ENCODE data around the gene PON2. TPM values are rescaled to one million over a fixed set of nuclear protein-coding genes. Genes with fewer than 3 reads are reported as not detected.

The PON2 gene
- total RNA-seq, 4 donors from 2014 or later, result 116 to 330 (median 193) TPM

- no peak overlapping the region for H3K4me3 ChIP-seq
- peak in 2 of 3 donors; percentile 69 to 88 for DNase-seq
- no peak for TF ChIP-seq POLR2A (IDR thresholded peaks at IDR 0.05)
- TF ChIP-seq, protein P1, sequence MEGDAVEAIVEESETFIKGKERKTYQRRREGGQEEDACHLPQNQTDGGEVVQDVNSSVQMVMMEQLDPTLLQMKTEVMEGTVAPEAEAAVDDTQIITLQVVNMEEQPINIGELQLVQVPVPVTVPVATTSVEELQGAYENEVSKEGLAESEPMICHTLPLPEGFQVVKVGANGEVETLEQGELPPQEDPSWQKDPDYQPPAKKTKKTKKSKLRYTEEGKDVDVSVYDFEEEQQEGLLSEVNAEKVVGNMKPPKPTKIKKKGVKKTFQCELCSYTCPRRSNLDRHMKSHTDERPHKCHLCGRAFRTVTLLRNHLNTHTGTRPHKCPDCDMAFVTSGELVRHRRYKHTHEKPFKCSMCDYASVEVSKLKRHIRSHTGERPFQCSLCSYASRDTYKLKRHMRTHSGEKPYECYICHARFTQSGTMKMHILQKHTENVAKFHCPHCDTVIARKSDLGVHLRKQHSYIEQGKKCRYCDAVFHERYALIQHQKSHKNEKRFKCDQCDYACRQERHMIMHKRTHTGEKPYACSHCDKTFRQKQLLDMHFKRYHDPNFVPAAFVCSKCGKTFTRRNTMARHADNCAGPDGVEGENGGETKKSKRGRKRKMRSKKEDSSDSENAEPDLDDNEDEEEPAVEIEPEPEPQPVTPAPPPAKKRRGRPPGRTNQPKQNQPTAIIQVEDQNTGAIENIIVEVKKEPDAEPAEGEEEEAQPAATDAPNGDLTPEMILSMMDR (IDR thresholded peaks at IDR 0.05), result peak; percentile 40 to 88 (median 80)
Measured at GRCh38 chr7:95476904-95477594, 42.2 kb upstream of the PON2 start.

GRCh38 chr7:95476072-95476847 lies 41.4 kb upstream of the PON2 start:
- Histone ChIP-seq H3K36me3 (no peaks in the 10 kb centered on the region), H3K9me3 (no peaks in the 10 kb centered on the region), H3K4me3 (no peak overlapping the region), H3K4me1 (no peaks in the 10 kb centered on the region), H3K27me3 (no peaks in the 10 kb centered on the region), H3K27ac (no peak overlapping the region)
- no peak for DNase-seq
- TF ChIP-seq, protein P1 (IDR thresholded peaks at IDR 0.05), result no peak
- no peak for TF ChIP-seq POLR2A (IDR thresholded peaks at IDR 0.05)

More at GRCh38 chr7:95476904-95477594, 42.2 kb upstream of the PON2 start:
- no peaks in the 10 kb centered on the region for H3K9me3 ChIP-seq
- no peaks in the 10 kb centered on the region for H3K36me3 ChIP-seq
- H3K27me3 ChIP-seq, result no peaks in the 10 kb centered on the region
- no peak overlapping the region for H3K27ac ChIP-seq
- no peaks in the 10 kb centered on the region for H3K4me1 ChIP-seq

DNA sequence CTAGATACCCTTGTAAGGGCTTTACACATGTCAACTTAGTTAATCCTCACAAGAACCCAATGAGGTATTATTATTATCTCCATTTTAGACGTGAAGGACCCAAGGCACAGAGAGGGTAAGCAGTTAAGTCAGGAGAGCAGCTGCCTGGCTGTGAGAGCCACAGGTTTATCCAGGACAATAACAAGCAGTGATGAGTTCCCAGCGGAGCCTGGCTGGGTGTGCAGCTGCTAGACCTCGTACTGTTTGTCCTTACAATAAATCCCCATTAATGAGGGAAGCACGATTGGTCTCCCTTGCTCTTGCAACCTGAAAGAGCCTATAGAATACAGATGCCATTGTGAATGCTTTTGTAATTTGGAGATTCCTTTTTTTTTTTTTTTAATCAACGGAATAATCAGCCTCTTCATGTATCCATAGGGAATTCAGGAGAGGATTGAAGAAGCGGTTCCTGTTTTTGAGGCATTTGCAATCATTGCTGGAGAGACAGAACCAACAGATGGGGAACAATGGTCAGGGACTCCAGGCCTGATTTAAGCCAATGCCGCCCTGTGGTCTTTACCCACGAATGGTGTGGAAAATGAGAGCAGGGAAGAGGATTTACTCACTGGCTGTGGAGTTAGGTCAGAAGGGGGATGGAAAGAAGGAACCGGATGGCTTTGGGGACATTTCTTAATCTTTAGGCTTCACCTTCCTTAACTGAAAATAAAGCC lies 38.6 kb upstream of the PON2 start:
- Histone ChIP-seq H3K36me3 (no peaks in the 10 kb centered on the region), H3K9me3 (no peaks in the 10 kb centered on the region), H3K27ac (no peak overlapping the region), H3K4me3 (no peak overlapping the region), H3K4me1 (no peaks in the 10 kb centered on the region), H3K27me3 (no peaks in the 10 kb centered on the region)
- no peak for TF ChIP-seq POLR2A (IDR thresholded peaks at IDR 0.05)
- TF ChIP-seq, protein P1 (IDR thresholded peaks at IDR 0.05), result no peak
- no peak for DNase-seq

- Histone ChIP-seq H3K4me3 (no peak overlapping the region), H3K9me3 (no peaks in the 10 kb centered on the region), H3K27ac (no peak overlapping the region), H3K27me3 (no peaks in the 10 kb centered on the region), H3K36me3 (no peaks in the 10 kb centered on the region), H3K4me1 (no peaks in the 10 kb centered on the region)
- DNase-seq, result no peak
- no peak for TF ChIP-seq POLR2A (IDR thresholded peaks at IDR 0.05)
- TF ChIP-seq, protein P1 (IDR thresholded peaks at IDR 0.05), result no peak
Measured at GRCh38 chr7:95472581-95473161, 37.8 kb upstream of the PON2 start.

DNA sequence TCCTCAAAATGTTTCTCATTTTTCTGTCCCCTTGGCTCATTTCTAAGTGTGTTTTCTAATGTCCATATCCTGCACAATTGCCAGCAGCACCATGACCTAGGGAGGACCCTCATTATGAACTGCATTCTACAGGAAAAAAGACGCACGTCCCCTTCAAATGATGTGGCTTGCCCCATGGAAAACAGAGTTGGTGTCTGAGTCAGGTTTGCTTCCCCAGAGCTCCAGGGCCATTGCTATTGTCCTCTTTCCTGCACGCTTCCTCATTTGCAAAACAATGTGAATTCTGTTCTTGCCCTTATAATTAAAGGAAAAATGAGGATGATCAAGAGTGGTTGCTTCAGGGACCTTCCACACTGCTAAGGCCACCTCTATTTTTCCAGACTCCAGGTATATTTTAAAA lies 36.2 kb upstream of the PON2 start:
- Histone ChIP-seq H3K4me3 (no peak overlapping the region), H3K27ac (no peak overlapping the region), H3K36me3 (no peaks in the 10 kb centered on the region), H3K27me3 (no peaks in the 10 kb centered on the region), H3K9me3 (no peaks in the 10 kb centered on the region), H3K4me1 (no peaks in the 10 kb centered on the region)
- TF ChIP-seq POLR2A (IDR thresholded peaks at IDR 0.05), result no peak
- TF ChIP-seq, protein P1 (IDR thresholded peaks at IDR 0.05), result no peak
- no peak for DNase-seq

Data from Peyer's patch (tissue), 4 donors.